22Rv1 (cell line): ENCODE measurements around the gene KMT2A.
"Not testable (repeated sequence)": the region's sequence is repeated elsewhere in the genome, so short reads cannot be mapped to it uniquely, and the experiment has no call there.

Source experiments
- ZFX ChIP-seq: fragments of 450-650 bp; IDR thresholded peaks from 2 replicates; pipeline ENCODE4 v1.6.1; 2017; ENCODE audit warnings: antibody characterized with exemption, borderline replicate concordance
- TF ChIP-seq, protein P1 (sequence below): fragments of 450-650 bp; IDR thresholded peaks from 2 replicates; pipeline ENCODE4 v1.5.1; 2017; ENCODE audit warnings: mild to moderate bottlenecking

DNA sequence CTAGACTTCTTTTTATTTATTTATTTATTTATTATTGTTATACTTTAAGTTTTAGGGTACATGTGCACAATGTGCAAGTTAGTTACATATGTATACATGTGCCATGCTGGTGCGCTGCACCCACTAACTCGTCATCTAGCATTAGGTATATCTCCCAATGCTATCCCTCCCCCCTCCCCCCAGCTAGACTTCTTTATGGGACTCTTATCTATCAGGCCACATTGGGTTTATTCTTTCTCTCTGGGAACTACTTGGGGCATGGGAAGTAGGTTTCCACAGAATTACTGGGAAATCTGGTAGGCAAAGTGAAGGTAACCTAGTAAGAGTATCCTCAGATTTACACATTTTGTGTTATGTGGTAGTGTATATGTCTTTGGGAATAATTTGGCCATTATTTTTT is 32.7 kb downstream of the KMT2A start:
- TF ChIP-seq, protein P1, sequence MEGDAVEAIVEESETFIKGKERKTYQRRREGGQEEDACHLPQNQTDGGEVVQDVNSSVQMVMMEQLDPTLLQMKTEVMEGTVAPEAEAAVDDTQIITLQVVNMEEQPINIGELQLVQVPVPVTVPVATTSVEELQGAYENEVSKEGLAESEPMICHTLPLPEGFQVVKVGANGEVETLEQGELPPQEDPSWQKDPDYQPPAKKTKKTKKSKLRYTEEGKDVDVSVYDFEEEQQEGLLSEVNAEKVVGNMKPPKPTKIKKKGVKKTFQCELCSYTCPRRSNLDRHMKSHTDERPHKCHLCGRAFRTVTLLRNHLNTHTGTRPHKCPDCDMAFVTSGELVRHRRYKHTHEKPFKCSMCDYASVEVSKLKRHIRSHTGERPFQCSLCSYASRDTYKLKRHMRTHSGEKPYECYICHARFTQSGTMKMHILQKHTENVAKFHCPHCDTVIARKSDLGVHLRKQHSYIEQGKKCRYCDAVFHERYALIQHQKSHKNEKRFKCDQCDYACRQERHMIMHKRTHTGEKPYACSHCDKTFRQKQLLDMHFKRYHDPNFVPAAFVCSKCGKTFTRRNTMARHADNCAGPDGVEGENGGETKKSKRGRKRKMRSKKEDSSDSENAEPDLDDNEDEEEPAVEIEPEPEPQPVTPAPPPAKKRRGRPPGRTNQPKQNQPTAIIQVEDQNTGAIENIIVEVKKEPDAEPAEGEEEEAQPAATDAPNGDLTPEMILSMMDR = not testable (repeated sequence)
- not testable (repeated sequence) for TF ChIP-seq ZFX
